Lung (tissue), 12 donors: ENCODE data around the gene FER. TPM values are rescaled to one million over a fixed set of nuclear protein-coding genes. Genes with fewer than 3 reads are reported as not detected.

Experiments used
- ATAC-seq: fragments of 200-7000 bp; cut with Tn5 transposase; one replicate; pipeline ENCODE4 v1.9.1; 2020; ENCODE audit warnings: moderate number of reproducible peaks; ENCODE audit not compliant: insufficient read depth, low FRiP score
- DNase-seq, 3 donors: peaks; one replicate each; pipeline ENCODE4 v3.0.0-alpha.2; 2013 to 2017
- H3K27ac ChIP-seq, 2 donors: one replicate each; pipeline ENCODE4 v1.5.1; 2013; ENCODE audit warnings: mild to moderate bottlenecking in 2 of 2, moderate library complexity in 2 of 2, control low read depth in 1 of 2, inconsistent platforms in 1 of 2, low read depth in 1 of 2, low read length in 1 of 2
- H3K27me3 ChIP-seq, 3 donors: one replicate each; pipeline ENCODE4 v1.5.1; 2013; ENCODE audit warnings: low read length in 2 of 3; ENCODE audit not compliant: control insufficient read depth in 3 of 3, insufficient read depth in 3 of 3
- H3K36me3 ChIP-seq, 4 donors: one replicate each; pipeline ENCODE4 v1.5.1; 2013; ENCODE audit warnings: low read length in 4 of 4, mild to moderate bottlenecking in 1 of 4, moderate library complexity in 1 of 4; ENCODE audit not compliant: control insufficient read depth in 4 of 4, insufficient read depth in 4 of 4
- H3K4me1 ChIP-seq, 5 donors: one replicate each; pipeline ENCODE4 v1.5.1; 2013; ENCODE audit warnings: low read length in 5 of 5, mild to moderate bottlenecking in 2 of 5, moderate library complexity in 1 of 5; ENCODE audit not compliant: control insufficient read depth in 5 of 5, insufficient read depth in 5 of 5
- H3K4me3 ChIP-seq: one replicate; pipeline ENCODE4 v1.5.1; 2013; ENCODE audit warnings: mild to moderate bottlenecking, control low read depth, moderate library complexity
- H3K9ac ChIP-seq, 2 donors: one replicate each; pipeline ENCODE4 v1.5.1; 2013; ENCODE audit warnings: low read length in 2 of 2, control low read depth in 1 of 2; ENCODE audit not compliant: insufficient read depth in 1 of 2
- H3K9me3 ChIP-seq, 4 donors: one replicate each; pipeline ENCODE4 v1.5.1; 2013; ENCODE audit warnings: low read length in 3 of 4, mild to moderate bottlenecking in 1 of 4, moderate library complexity in 1 of 4; ENCODE audit not compliant: control insufficient read depth in 4 of 4, insufficient read depth in 3 of 4
- CTCF ChIP-seq: IDR thresholded peaks from 2 replicates; pipeline ENCODE4 v1.5.1; 2012; ENCODE audit warnings: mild to moderate bottlenecking; ENCODE audit errors: control extremely low read depth, extremely low read depth
- WGBS, 2 donors: extraction: QIAGEN DNeasy Blood & Tissue Kit; methylation state at CpG; one replicate each; pipeline ENCODE4 v1.1.7; 2013; 5-methylcytosine and 5-hydroxymethylcytosine counted together
- polyA plus RNA-seq, 2 donors: library from polyadenylated mRNA; stranded (reverse); fragments of 200-250 nt; gene quantifications; one replicate each; pipeline ENCODE4 v1.2.1, GENCODE V29; 2013
- total RNA-seq, 2 donors: library from RNA; depleted of rRNA in 1 of 2; stranded (reverse); fragments of >200 nt in 1 of 2; gene quantifications; one replicate each; pipeline ENCODE4 v1.2.1, GENCODE V29; 2014 to 2021
- donor health status: control.
- donor health status: control.
- donor health status: Bipolar disorder and iron deficiency.
- donor health status: healthy.
- donor health status: DM: yes; HTN: yes; CAD: no.

The FER gene
- total and polyA plus RNA-seq, 4 donors = 2.6 to 88.6 (median 12.2) TPM

- Histone ChIP-seq H3K9me3 (no peaks in the 10 kb centered on the region), H3K27ac (no peak overlapping the region), H3K9ac (no peak overlapping the region), H3K4me1 (no peaks in the 10 kb centered on the region), H3K4me3 (no peak overlapping the region), H3K27me3 (no peaks in the 10 kb centered on the region), H3K36me3 (no peaks in the 10 kb centered on the region)
- DNase-seq = no peak
- ATAC-seq = no peak
- TF ChIP-seq CTCF = no peak
These were observed 341.5 kb downstream of the FER start for GRCh38 chr5:109089191-109089590.

- 93 to 100% methylated on average over 1 of the region's 1 CpG for WGBS, 2 donors
These were observed 351.4 kb downstream of the FER start for GRCh38 chr5:109099081-109099480.

GRCh38 chr5:109100971-109101370 is 353.3 kb downstream of the FER start:
- Histone ChIP-seq H3K9me3 (no peaks in the 10 kb centered on the region), H3K4me1 (peaks cover 0 to 6% (median 3%) of the 10 kb centered on the region in 5 donors), H3K4me3 (no peak overlapping the region), H3K36me3 (no peaks in the 10 kb centered on the region), H3K27me3 (no peaks in the 10 kb centered on the region), H3K9ac (no peak overlapping the region), H3K27ac (no peak overlapping the region)
- no peak for ATAC-seq
- WGBS, 2 donors = 93 to 94% methylated on average over 2 of the region's 2 CpGs
- TF ChIP-seq CTCF = no peak
- DNase-seq = no peak

More at GRCh38 chr5:109099081-109099480, 351.4 kb downstream of the FER start:
- Histone ChIP-seq H3K4me3 (no peak overlapping the region), H3K36me3 (no peaks in the 10 kb centered on the region), H3K9ac (no peak overlapping the region), H3K9me3 (no peaks in the 10 kb centered on the region), H3K4me1 (no peaks in the 10 kb centered on the region), H3K27me3 (no peaks in the 10 kb centered on the region), H3K27ac (no peak overlapping the region)
- no peak for ATAC-seq
- DNase-seq = no peak
- TF ChIP-seq CTCF = no peak

GRCh38 chr5:109102096-109102690 is 354.5 kb downstream of the FER start:
- H3K27ac ChIP-seq = no peak overlapping the region
- no peaks in the 10 kb centered on the region for H3K27me3 ChIP-seq
- H3K9me3 ChIP-seq = no peaks in the 10 kb centered on the region
- peaks cover 0 to 11% (median 4%) of the 10 kb centered on the region in 5 donors for H3K4me1 ChIP-seq
- ATAC-seq (no peak), DNase-seq (no peak)
- H3K9ac ChIP-seq = no peak overlapping the region
- WGBS, 2 donors = 91 to 94% methylated on average over 4 of the region's 4 CpGs
- H3K36me3 ChIP-seq = no peaks in the 10 kb centered on the region
- H3K4me3 ChIP-seq = no peak overlapping the region
- no peak for TF ChIP-seq CTCF
